Measurements from ENCODE around the gene ZBED6. TPM values are rescaled to one million over a fixed set of nuclear protein-coding genes. Genes with fewer than 3 reads are reported as not detected.
"Not testable (repeated sequence)": the region's sequence is repeated elsewhere in the genome, so short reads cannot be mapped to it uniquely, and the experiment has no call there.

The ZBED6 gene
- total and polyA plus RNA-seq, 3 donors from 2014 or later, result 8.2 to 29.8 (median 24.8) TPM

DNA sequence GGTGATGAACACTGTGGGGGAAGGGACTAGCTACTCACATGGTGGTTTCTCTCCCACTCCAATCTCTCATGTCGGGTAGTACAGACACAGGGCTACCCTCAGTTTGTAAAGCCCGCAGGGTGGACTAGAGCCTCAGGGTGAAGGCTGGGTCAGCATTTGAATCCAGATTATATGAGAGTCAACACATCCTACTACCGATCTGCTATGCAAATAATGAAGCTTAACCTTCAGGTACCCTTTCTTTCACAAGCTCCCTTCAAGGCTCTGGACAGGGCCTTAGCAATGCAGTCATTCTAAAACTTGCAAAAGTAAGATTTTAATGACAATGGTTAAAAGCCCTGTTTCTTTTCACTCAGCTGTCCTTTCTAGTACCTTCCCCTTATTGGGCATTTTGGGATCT is 5.5 kb upstream of the ZBED6 start:
- 74 to 76% methylated on average over 3 of the region's 3 CpGs for WGBS, 2 donors

DNA sequence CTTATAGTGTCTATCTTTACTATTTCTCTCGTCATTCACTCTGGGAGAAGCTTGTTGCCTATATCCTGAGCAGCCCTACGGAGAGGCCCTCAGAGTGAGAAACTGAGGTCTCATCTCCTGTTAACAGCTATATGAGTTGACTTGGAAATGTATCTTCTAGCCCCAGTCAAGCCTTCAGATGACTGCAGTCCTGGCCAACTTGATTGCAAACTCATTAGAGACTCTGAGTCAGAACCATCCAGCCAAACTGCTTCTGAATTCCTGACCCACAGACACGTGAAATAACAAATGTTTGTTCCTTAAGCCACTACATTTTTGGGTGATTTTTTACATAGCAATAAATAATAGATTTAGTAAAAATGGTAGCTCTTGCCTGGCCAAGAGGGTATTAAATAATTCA is 3.9 kb upstream of the ZBED6 start:
- Histone ChIP-seq H3K9me3 (no peaks in the 10 kb centered on the region), H3K4me3 (no peak overlapping the region), H3K27me3 (no peaks in the 10 kb centered on the region), H3K36me3 (ENCODE audit: low read depth, missing control alignments) (no peaks in the 10 kb centered on the region), H3K27ac (no peak overlapping the region), H3K4me1 (peaks cover under 1% of the 10 kb centered on the region)
- intact Hi-C loops (cut with DNase I; ENCODE audit: low total_unique reads), result no loop called here
- no peak for TF ChIP-seq POLR2A (IDR thresholded peaks at IDR 0.05)
- TF ChIP-seq, protein P1, sequence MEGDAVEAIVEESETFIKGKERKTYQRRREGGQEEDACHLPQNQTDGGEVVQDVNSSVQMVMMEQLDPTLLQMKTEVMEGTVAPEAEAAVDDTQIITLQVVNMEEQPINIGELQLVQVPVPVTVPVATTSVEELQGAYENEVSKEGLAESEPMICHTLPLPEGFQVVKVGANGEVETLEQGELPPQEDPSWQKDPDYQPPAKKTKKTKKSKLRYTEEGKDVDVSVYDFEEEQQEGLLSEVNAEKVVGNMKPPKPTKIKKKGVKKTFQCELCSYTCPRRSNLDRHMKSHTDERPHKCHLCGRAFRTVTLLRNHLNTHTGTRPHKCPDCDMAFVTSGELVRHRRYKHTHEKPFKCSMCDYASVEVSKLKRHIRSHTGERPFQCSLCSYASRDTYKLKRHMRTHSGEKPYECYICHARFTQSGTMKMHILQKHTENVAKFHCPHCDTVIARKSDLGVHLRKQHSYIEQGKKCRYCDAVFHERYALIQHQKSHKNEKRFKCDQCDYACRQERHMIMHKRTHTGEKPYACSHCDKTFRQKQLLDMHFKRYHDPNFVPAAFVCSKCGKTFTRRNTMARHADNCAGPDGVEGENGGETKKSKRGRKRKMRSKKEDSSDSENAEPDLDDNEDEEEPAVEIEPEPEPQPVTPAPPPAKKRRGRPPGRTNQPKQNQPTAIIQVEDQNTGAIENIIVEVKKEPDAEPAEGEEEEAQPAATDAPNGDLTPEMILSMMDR (IDR thresholded peaks at IDR 0.05), result no peak
- 88 to 92% methylated on average over 3 of the region's 3 CpGs for WGBS, 2 donors
- DNase-seq, result no peak

More for the DNA sequence above, 5.5 kb upstream of the ZBED6 start:
- Histone ChIP-seq H3K36me3 (ENCODE audit: low read depth, missing control alignments) (no peaks in the 10 kb centered on the region), H3K27me3 (no peaks in the 10 kb centered on the region), H3K4me1 (no peaks in the 10 kb centered on the region), H3K27ac (no peak overlapping the region), H3K9me3 (no peaks in the 10 kb centered on the region), H3K4me3 (no peak overlapping the region)
- DNase-seq, result no peak
- TF ChIP-seq, protein P1 (IDR thresholded peaks at IDR 0.05), result no peak
- no peak for TF ChIP-seq POLR2A (IDR thresholded peaks at IDR 0.05)
- intact Hi-C loops (cut with DNase I; ENCODE audit: low total_unique reads), result no loop called here

DNA sequence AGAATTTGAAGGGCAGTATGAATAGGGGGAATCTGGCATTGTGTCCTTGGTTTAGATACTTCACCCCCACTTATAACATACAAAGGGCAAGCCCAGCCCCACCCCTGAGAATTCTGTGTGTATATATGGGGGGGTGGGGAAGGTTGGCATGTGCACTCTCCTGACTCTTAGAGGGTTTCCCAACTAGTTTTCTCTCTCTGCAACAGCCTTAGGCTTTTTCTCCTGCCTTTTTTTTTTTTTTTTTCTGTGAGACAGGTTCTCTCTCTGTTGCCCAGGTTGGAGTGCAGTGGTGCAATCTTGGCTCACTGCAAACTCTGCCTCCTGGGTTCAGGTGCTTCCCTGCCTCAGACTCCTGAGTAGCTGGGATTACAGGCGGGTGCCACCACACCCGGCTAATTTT is 2.9 kb upstream of the ZBED6 start:
- no peaks in the 10 kb centered on the region for H3K36me3 ChIP-seq (ENCODE audit: low read depth, missing control alignments)
- no peaks in the 10 kb centered on the region for H3K27me3 ChIP-seq
- H3K9me3 ChIP-seq, result no peaks in the 10 kb centered on the region
- TF ChIP-seq, protein P1 (IDR thresholded peaks at IDR 0.05), result no peak
- TF ChIP-seq POLR2A (IDR thresholded peaks at IDR 0.05), result no peak
- H3K27ac ChIP-seq, result no peak overlapping the region
- no peak for DNase-seq
- peaks cover 11% of the 10 kb centered on the region for H3K4me1 ChIP-seq
- no peak overlapping the region for H3K4me3 ChIP-seq
- intact Hi-C loops (cut with DNase I; ENCODE audit: low total_unique reads), result no loop called here
- 92 to 94% methylated on average over 2 of the region's 2 CpGs for WGBS, 2 donors

DNA sequence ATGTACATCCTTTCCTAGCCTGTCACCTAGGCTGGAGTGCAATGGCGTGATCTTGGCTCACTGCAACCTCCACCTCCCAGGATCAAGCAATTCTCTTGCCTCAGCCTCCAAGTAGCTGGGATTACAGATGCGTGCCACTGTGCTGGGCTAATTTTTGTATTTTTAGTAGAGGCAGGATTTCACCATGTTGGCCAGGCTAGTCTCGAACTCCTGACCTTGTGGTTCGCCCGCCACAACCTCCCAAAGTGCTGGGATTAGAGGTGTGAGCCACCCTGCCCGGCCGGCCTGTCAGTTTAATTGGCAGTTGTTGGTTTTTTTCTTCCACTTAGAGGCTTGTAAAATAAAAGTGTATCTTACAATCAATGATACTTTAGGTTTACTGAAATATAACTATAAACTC is 1.9 kb upstream of the ZBED6 start:
- H3K27me3 ChIP-seq; H3K27ac ChIP-seq; H3K36me3 ChIP-seq (ENCODE audit: low read depth, missing control alignments); H3K9me3 ChIP-seq; intact Hi-C loops (cut with DNase I; ENCODE audit: low total_unique reads); DNase-seq; H3K4me3 ChIP-seq: not testable (repeated sequence)
- 95 to 97% methylated on average over 7 of the region's 7 CpGs for WGBS, 2 donors
- H3K4me1 ChIP-seq, result peaks cover 20% of the 10 kb centered on the region

DNA sequence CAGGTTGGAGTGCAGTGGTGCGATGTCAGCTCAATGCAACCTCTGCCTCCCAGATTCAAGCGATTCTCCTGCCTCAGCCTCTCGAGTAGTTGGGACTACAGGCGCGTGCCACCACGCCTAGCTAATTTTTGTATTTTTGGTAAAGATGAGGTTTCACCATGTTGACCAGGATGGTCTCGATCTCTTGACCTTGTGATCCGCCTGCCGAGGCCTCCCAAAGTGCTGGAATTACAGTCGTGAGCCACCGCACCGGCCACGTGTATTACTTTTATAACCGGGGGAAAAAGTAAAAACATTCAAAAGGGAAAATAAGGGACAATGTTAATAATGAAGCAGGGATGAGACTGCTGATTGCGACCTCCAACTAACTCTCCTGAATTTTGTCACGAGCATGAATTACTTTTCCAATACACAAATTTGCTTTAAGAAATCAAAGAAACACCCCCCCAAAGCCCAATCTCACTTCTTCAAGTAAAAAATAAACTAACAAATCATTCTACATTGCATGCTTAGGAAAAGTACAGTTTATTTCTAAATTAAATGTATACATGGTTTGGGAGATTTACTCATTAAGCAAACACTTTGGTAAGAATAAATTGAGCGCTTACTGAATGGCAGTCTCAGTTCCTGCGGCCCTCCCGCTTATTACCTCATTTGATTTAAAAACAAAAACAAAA is 521 bp upstream of the ZBED6 start:
- peak overlapping the region; percentile 98 to 99 for H3K27ac ChIP-seq
- H3K36me3 ChIP-seq (ENCODE audit: low read depth, missing control alignments), result no peaks in the 10 kb centered on the region
- DNase-seq, result no peak
- H3K9me3 ChIP-seq, result no peaks in the 10 kb centered on the region
- peaks cover 26% of the 10 kb centered on the region for H3K4me1 ChIP-seq
- TF ChIP-seq, protein P1 (IDR thresholded peaks at IDR 0.05), result no peak
- TF ChIP-seq POLR2A (IDR thresholded peaks at IDR 0.05), result no peak
- H3K27me3 ChIP-seq, result no peaks in the 10 kb centered on the region
- H3K4me3 ChIP-seq, result peak overlapping the region; percentile 72 to 83
- WGBS, 2 donors, result 44 to 55% methylated on average over 19 of the region's 19 CpGs
- intact Hi-C loops (cut with DNase I; ENCODE audit: low total_unique reads), result no loop called here
